ENCODE results near the gene NUDCD2.

The NUDCD2 gene

DNA sequence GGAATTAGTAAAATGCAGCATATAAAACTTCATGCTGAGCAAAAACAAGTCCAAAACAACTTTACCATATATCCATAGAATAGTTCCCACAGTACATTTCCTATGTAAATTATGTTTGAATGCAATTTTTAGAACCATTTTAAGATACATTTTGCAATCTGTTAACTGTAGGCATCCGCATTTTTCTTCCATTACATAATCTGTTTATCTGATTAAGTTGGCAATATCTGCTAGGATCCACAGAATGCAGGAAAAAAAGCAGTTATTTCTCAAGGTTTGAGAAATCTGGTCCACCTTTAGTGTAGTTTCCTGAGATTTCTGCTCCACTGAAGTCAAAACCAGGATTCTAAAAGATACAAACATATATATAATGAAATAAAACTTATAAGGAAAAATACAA is 6.2 kb downstream of the NUDCD2 start:
- TF ChIP-seq, protein P1, sequence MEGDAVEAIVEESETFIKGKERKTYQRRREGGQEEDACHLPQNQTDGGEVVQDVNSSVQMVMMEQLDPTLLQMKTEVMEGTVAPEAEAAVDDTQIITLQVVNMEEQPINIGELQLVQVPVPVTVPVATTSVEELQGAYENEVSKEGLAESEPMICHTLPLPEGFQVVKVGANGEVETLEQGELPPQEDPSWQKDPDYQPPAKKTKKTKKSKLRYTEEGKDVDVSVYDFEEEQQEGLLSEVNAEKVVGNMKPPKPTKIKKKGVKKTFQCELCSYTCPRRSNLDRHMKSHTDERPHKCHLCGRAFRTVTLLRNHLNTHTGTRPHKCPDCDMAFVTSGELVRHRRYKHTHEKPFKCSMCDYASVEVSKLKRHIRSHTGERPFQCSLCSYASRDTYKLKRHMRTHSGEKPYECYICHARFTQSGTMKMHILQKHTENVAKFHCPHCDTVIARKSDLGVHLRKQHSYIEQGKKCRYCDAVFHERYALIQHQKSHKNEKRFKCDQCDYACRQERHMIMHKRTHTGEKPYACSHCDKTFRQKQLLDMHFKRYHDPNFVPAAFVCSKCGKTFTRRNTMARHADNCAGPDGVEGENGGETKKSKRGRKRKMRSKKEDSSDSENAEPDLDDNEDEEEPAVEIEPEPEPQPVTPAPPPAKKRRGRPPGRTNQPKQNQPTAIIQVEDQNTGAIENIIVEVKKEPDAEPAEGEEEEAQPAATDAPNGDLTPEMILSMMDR (IDR thresholded peaks at IDR 0.05): no peak
- no peaks in the 10 kb centered on the region for H3K27me3 ChIP-seq
- H3K36me3 ChIP-seq: peaks cover 20% of the 10 kb centered on the region
- peaks cover 3 to 5% of the 10 kb centered on the region in 2 experiments for H3K4me1 ChIP-seq (ENCODE audit: control insufficient read depth in 1 of 2, insufficient read depth in 1 of 2, low read depth in 1 of 2, low read length in 1 of 2)
- no peaks in the 10 kb centered on the region for H3K9me3 ChIP-seq
- no peak overlapping the region for H3K27ac ChIP-seq
- H3K4me3 ChIP-seq (ENCODE audit: low read depth in 1 of 2, low read length in 1 of 2): no peak overlapping the region

DNA sequence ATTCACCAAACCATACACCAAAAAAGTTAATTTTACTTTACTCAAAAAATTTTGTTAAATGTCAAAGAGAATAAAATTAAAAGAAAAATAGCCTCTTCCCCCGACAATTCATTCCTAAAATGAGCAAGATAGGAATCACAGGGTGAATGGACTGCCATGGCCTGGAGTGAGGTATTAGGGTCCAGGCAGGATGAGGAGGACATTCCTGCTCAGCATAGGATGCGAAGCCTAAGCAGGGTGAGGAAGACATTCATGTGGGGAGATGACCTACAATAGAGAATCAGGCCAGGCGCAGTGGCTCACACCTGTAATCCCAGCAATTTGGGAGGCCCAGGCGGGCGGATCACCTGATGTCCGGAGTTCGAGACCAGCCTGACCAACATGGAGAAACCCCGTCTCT is 8.4 kb downstream of the NUDCD2 start:
- Histone ChIP-seq H3K27me3 (no peaks in the 10 kb centered on the region), H3K27ac (no peak overlapping the region), H3K4me3 (ENCODE audit: low read depth in 1 of 2, low read length in 1 of 2) (no peak overlapping the region), H3K36me3 (peaks cover 34% of the 10 kb centered on the region), H3K4me1 (ENCODE audit: control insufficient read depth in 1 of 2, insufficient read depth in 1 of 2, low read depth in 1 of 2, low read length in 1 of 2) (no peaks in the 10 kb centered on the region), H3K9me3 (no peaks in the 10 kb centered on the region)
- TF ChIP-seq, protein P1 (IDR thresholded peaks at IDR 0.05): no peak

DNA sequence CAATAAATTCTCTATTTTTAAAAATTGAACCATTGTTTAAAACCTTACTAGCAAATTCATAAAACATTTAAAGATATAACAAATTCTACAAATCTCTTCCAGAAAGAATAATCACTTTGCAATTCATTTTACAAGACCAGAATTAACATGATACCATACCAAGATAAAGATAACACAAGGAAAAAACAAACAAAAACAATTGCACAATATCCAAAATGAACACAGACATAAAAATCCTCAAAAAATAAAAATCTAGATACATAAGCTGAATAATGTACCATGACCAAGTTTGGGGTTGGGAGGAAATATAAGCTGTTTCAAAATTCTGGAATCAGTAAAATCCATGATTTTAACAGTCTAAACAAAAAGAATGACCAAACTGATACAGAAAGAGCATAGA is 11.4 kb downstream of the NUDCD2 start:
- Histone ChIP-seq H3K4me1 (ENCODE audit: control insufficient read depth in 1 of 2, insufficient read depth in 1 of 2, low read depth in 1 of 2, low read length in 1 of 2) (no peaks in the 10 kb centered on the region), H3K9me3 (no peaks in the 10 kb centered on the region), H3K27ac (no peak overlapping the region), H3K36me3 (peaks cover 64% of the 10 kb centered on the region), H3K4me3 (ENCODE audit: low read depth in 1 of 2, low read length in 1 of 2) (no peak overlapping the region), H3K27me3 (no peaks in the 10 kb centered on the region)
- TF ChIP-seq, protein P1 (IDR thresholded peaks at IDR 0.05): no peak

DNA sequence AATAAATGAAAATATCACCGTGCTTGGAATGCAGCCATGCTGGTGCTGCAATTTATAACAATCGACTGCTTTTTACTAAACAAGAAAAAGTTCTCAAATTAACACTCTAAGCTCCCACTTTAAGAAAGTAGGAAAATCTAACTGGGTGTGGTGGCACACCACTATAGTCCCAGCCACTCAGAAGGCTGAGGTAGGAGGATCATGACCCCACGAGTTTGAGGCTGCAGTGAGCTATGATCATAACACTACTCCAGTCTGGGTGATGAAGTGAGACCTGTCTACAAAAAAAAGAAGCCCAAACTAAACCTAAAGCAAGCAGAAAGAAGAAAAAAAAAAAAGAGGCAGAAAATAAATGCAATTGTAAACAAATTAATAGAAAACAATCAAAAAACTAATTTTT is 12.0 kb downstream of the NUDCD2 start:
- no peaks in the 10 kb centered on the region for H3K9me3 ChIP-seq
- TF ChIP-seq, protein P1 (IDR thresholded peaks at IDR 0.05): no peak
- H3K4me1 ChIP-seq (ENCODE audit: control insufficient read depth in 1 of 2, insufficient read depth in 1 of 2, low read depth in 1 of 2, low read length in 1 of 2): no peaks in the 10 kb centered on the region
- H3K4me3 ChIP-seq (ENCODE audit: low read depth in 1 of 2, low read length in 1 of 2): no peak overlapping the region
- no peak overlapping the region for H3K27ac ChIP-seq
- H3K27me3 ChIP-seq: no peaks in the 10 kb centered on the region
- H3K36me3 ChIP-seq: peaks cover 70% of the 10 kb centered on the region

DNA sequence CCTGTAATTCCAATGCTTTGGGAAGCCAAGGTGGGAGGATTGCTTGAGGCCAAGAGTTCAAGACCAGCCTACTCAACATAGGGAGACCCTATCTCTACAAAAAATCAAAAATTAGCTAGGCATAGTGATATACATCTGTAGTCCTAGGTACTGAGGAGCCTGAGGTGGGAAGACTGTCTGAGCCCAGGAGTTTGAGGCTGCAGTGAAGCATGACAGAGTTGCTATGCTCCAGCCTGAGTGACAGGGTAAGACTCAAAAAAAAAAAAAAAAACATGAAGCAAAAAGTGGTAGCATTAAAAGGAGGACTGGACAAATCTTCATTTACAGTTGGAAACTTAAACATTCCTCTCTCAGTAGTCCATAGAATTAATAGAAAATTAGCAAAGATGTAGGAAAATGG is 12.7 kb downstream of the NUDCD2 start:
- Histone ChIP-seq H3K27ac (no peak overlapping the region), H3K27me3 (no peaks in the 10 kb centered on the region), H3K4me1 (ENCODE audit: control insufficient read depth in 1 of 2, insufficient read depth in 1 of 2, low read depth in 1 of 2, low read length in 1 of 2) (no peaks in the 10 kb centered on the region), H3K4me3 (ENCODE audit: low read depth in 1 of 2, low read length in 1 of 2) (no peak overlapping the region), H3K36me3 (peaks cover 71% of the 10 kb centered on the region), H3K9me3 (no peaks in the 10 kb centered on the region)
- TF ChIP-seq, protein P1 (IDR thresholded peaks at IDR 0.05): no peak

DNA sequence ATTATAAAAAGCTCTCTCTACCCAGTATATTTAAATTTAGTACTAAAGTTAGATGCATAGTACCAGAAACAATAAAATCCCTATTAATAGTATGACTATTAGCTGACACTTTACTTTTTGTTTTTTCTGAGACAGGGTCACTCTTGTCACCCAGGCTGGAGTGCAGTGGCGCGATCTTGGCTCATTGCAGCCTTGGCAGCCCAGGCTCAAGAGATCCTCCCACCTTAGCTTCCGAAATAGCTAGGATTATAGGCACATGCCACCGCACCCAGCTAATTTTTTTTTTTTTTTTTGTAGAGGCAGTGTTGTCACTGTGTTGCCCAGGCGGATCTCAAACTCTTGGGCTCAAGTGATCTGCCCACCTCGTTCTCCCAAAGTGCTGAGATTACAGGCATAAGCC is 14.6 kb downstream of the NUDCD2 start:
- Histone ChIP-seq H3K27me3 (no peaks in the 10 kb centered on the region), H3K36me3 (peaks cover 78% of the 10 kb centered on the region), H3K9me3 (no peaks in the 10 kb centered on the region), H3K4me1 (ENCODE audit: control insufficient read depth in 1 of 2, insufficient read depth in 1 of 2, low read depth in 1 of 2, low read length in 1 of 2) (no peaks in the 10 kb centered on the region), H3K27ac (no peak overlapping the region), H3K4me3 (ENCODE audit: low read depth in 1 of 2, low read length in 1 of 2) (no peak overlapping the region)
- TF ChIP-seq, protein P1 (IDR thresholded peaks at IDR 0.05): no peak

Data from neutrophil (primary cell).